CD4-positive, alpha-beta memory T cell (primary cell): Measurements from ENCODE around the gene TCF4. TPM values are rescaled to one million over a fixed set of nuclear protein-coding genes. Genes with fewer than 3 reads are reported as not detected.

Experiments
- CTCF ChIA-PET: fragments of 350-600 bp; sonication (Branson Sonifier 250); formaldehyde crosslinking; loops from one replicate; lab custom pipeline; 2021; ENCODE audit warnings: inconsistent platforms; ENCODE audit not compliant: partially characterized antibody; lab: Charles Lee
- POLR2A ChIA-PET: fragments of 350-600 bp; sonication (Branson Sonifier 250); formaldehyde crosslinking; loops from one replicate; lab custom pipeline; 2021; ENCODE audit not compliant: partially characterized antibody; lab: Charles Lee
- DNase-seq, 5 donors: peaks; one replicate each; pipeline versions ENCODE4 v3.0.0 to v3.0.0-alpha.2; 2020 to 2022; ENCODE audit warnings: mixed read lengths in 1 of 5
- H3K27ac ChIP-seq: one replicate; pipeline ENCODE4 v1.7.0; 2013; ENCODE audit warnings: low read depth, low read length
- H3K27me3 ChIP-seq: 2 replicates; pipeline ENCODE4 v1.7.0; 2013; ENCODE audit warnings: mild to moderate bottlenecking, low read length, moderate library complexity; ENCODE audit not compliant: insufficient read depth
- H3K36me3 ChIP-seq: 2 replicates; pipeline ENCODE4 v1.7.0; 2013; ENCODE audit warnings: mild to moderate bottlenecking, low read length, moderate library complexity; ENCODE audit not compliant: insufficient read depth
- H3K4me1 ChIP-seq: 2 replicates; pipeline ENCODE4 v1.7.0; 2013; ENCODE audit warnings: mild to moderate bottlenecking, low read length, moderate library complexity; ENCODE audit not compliant: insufficient read depth
- H3K4me3 ChIP-seq, 2 donors: one replicate each; pipeline ENCODE4 v1.7.0; 2013; ENCODE audit warnings: low read length in 2 of 2, mild to moderate bottlenecking in 1 of 2
- H3K9me3 ChIP-seq, 2 donors: one replicate each; pipeline ENCODE4 v1.7.0; 2013; ENCODE audit warnings: low read length in 2 of 2, control low read depth in 1 of 2; ENCODE audit not compliant: control insufficient read depth in 1 of 2
- H3K27ac Mint-ChIP-seq, 7 donors: one replicate each; pipeline ENCODE4 v1.8.0; 2020 to 2021; ENCODE audit warnings: mixed read lengths in 7 of 7, mild to moderate bottlenecking in 6 of 7, inconsistent platforms in 3 of 7, moderate library complexity in 3 of 7
- H3K27me3 Mint-ChIP-seq, 2 donors: one replicate each; pipeline ENCODE4 v1.8.0; 2020 to 2021; ENCODE audit warnings: mixed read lengths in 2 of 2
- H3K36me3 Mint-ChIP-seq, 2 donors: one replicate each; pipeline ENCODE4 v1.8.0; 2020 to 2021; ENCODE audit warnings: mixed read lengths in 2 of 2, inconsistent platforms in 1 of 2, mild to moderate bottlenecking in 1 of 2
- H3K4me1 Mint-ChIP-seq, 4 donors: one replicate each; pipeline ENCODE4 v1.8.0; 2020 to 2021; ENCODE audit warnings: mixed read lengths in 4 of 4, mild to moderate bottlenecking in 1 of 4
- H3K4me3 Mint-ChIP-seq, 8 donors: one replicate each; pipeline ENCODE4 v1.8.0; 2020 to 2021; ENCODE audit warnings: mixed read lengths in 8 of 8, mild to moderate bottlenecking in 7 of 8, moderate library complexity in 6 of 8, inconsistent platforms in 3 of 8
- H3K9me3 Mint-ChIP-seq, 8 donors: one replicate each; pipeline ENCODE4 v1.8.0; 2020 to 2021; ENCODE audit warnings: mixed read lengths in 8 of 8, mild to moderate bottlenecking in 5 of 8, inconsistent platforms in 3 of 8, moderate library complexity in 1 of 8
- intact Hi-C: fragments of 100-400 bp; cut with micrococcal nuclease; formaldehyde crosslinking; loops from one replicate; pipeline ENCODE4 v1.15.1; 2023
- polyA plus RNA-seq, 2 donors: library from polyadenylated mRNA; unstranded; fragments of 300-500 nt; fragmentation: Illumina TruSeq; gene quantifications; one replicate each; pipeline ENCODE4 v1.2.3, GENCODE V29; 2021
- total RNA-seq, 2 experiments: library from RNA; stranded (reverse); gene quantifications; one replicate each; pipeline ENCODE4 v1.2.3, GENCODE V29; 2021

TCF4 gene
- total and polyA plus RNA-seq, 4 experiments from 2014 or later: 0.11 to 2.2 (median 0.76) TPM

DNA sequence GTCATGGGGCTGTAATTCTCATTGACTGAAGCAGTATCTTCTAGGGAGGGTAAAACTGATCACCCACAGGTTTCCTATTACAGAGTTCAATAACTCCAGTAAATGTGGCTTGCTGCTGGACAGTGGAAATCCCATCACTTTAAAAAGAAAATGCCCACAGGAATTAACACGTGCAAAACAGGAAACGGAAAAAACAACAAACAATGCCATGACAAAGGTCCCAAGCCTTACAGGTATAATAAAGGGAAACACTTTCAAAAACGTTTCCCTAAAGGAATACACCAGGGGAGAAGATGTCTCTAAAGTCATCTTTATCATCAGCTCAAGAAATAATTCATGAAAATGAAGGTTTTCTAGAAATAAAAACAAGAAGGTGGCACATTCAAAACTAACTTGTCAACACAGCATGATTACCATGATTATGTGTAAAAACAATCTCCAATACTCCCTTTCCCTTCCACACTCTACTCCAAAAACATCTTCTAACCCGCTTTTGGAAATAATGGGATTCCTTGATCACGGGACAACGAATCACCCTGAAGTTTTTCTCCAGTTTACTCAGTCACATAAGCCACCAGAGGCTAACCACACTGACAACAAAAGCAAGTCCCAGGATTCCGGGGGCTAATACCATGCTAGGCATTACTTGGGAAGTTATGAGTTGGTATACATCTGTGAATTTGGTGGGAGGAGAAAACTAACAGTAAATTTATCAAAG is 167.9 kb downstream of the TCF4 start:
- H3K4me3 ChIP-seq: no peak overlapping the region
- H3K27ac Mint-ChIP-seq: no peak overlapping the region
- no peak for DNase-seq

DNA sequence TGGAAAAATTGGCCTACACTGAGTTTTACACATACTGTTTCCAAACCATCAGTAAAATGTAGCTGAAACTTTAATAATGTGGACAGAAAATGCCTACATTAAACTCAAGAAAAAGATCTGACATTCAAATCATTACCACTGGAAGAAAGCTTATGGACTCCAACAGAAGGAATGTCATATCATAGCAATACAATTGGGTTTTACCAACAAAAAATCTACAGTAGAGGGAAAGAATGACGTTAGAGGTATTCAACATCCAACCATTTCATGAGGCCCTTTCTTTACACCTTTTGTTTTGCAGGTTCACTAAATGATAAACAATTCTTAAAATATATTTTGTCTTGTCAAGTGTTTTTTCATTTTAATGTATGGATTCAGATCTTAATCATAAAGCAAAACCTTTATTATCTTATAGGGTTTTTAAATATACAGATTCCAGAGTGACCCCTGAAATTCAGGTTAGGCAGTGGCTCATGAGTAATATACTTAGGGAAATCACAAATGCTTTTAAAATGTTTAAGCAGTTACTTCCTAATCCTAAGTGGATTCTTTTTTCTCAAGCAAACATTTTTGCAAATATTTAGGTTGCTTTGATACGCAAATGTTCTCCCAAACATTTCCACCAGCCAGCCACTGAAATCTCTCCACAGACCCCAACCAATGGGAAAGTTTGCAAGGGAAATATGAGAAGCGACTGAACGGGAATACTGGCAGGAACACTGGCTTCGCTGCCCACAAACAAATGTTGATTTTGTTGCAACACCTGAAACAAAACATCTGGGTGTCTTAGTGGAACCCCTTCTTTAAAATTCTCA is 168.7 kb downstream of the TCF4 start:
- H3K9me3 Mint-ChIP-seq: peaks cover 0 to 4% (median 0%) of the 10 kb centered on the region in 8 donors
- peaks cover 0 to 4% of the 10 kb centered on the region in 2 donors for H3K27me3 Mint-ChIP-seq
- H3K4me1 Mint-ChIP-seq: peaks cover 0 to 5% (median under 1%) of the 10 kb centered on the region in 4 donors
- intact Hi-C loops: no loop called here
- H3K36me3 ChIP-seq: no peaks in the 10 kb centered on the region
- H3K36me3 Mint-ChIP-seq: no peaks in the 10 kb centered on the region
- H3K9me3 ChIP-seq: no peaks in the 10 kb centered on the region
- H3K27me3 ChIP-seq: no peaks in the 10 kb centered on the region
- DNase-seq: no peak
- ChIA-PET CTCF (no interaction called here), POLR2A (no interaction called here)
- no peak overlapping the region for H3K4me3 ChIP-seq
- no peak overlapping the region for H3K27ac ChIP-seq
- no peaks in the 10 kb centered on the region for H3K4me1 ChIP-seq
- no peak overlapping the region for H3K4me3 Mint-ChIP-seq
- no peak overlapping the region for H3K27ac Mint-ChIP-seq

More for the DNA sequence above, 167.9 kb downstream of the TCF4 start:
- H3K27ac ChIP-seq: no peak overlapping the region
- no peak overlapping the region for H3K4me3 Mint-ChIP-seq
- H3K4me1 ChIP-seq: no peaks in the 10 kb centered on the region
- peaks cover 0 to 5% (median under 1%) of the 10 kb centered on the region in 4 donors for H3K4me1 Mint-ChIP-seq
- H3K36me3 ChIP-seq: no peaks in the 10 kb centered on the region
- H3K9me3 Mint-ChIP-seq: peaks cover 0 to 4% (median under 1%) of the 10 kb centered on the region in 8 donors
- no peaks in the 10 kb centered on the region for H3K9me3 ChIP-seq
- POLR2A ChIA-PET: no interaction called here
- intact Hi-C loops: no loop called here
- CTCF ChIA-PET: no interaction called here
- no peaks in the 10 kb centered on the region for H3K27me3 ChIP-seq
- no peaks in the 10 kb centered on the region for H3K36me3 Mint-ChIP-seq
- peaks cover 0 to 4% of the 10 kb centered on the region in 2 donors for H3K27me3 Mint-ChIP-seq

DNA sequence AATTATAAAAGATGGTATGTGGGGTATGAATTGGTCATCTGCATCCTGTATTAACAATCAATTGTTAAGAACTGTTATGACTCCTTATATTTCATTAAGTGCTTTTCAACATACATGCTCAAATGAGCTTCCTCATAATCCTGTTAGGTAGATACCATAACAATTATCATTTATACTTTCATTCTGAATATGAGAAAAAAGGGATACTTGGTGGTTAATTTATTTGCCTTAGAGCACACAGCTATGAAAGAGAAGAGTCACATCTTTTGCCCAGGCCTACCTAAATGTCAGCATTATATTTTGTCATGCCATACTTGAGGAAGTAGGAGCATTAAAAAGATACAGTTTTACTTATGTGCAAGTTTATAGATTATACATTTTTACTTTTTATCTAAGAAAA is 169.6 kb downstream of the TCF4 start:
- DNase-seq: no peak
- intact Hi-C loops: no loop called here
- CTCF ChIA-PET: no interaction called here
- no peaks in the 10 kb centered on the region for H3K4me1 ChIP-seq
- POLR2A ChIA-PET: no interaction called here
- Mint-ChIP-seq H3K27me3 (peaks cover 0 to 4% of the 10 kb centered on the region in 2 donors), H3K27ac (no peak overlapping the region), H3K36me3 (no peaks in the 10 kb centered on the region), H3K4me1 (peaks cover 0 to 5% (median under 1%) of the 10 kb centered on the region in 4 donors), H3K9me3 (peaks cover 0 to 3% (median 0%) of the 10 kb centered on the region in 8 donors), H3K4me3 (no peak overlapping the region)
- no peaks in the 10 kb centered on the region for H3K36me3 ChIP-seq
- no peak overlapping the region for H3K27ac ChIP-seq
- no peak overlapping the region for H3K4me3 ChIP-seq
- H3K27me3 ChIP-seq: no peaks in the 10 kb centered on the region
- H3K9me3 ChIP-seq: no peaks in the 10 kb centered on the region

DNA sequence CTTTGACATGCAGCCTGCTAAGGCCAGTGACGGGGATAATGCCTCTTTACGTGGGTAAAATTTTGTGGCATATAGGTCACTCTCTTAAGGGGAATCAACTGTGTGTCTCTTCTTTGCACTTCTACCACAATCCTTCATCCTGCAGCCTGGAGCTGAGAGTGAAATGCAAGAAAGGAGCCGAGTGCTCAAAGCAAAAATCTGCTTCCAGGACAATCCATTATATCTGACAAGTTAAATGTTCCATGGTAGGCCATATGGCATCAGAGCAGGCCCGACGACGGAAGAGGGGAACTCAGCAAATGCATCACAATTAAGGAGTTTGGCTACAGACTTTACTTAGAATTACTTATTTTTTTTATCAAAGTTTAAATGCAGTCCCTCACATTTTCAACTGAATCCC is 171.2 kb downstream of the TCF4 start:
- H3K4me1 ChIP-seq: no peaks in the 10 kb centered on the region
- no peaks in the 10 kb centered on the region for H3K27me3 ChIP-seq
- no peaks in the 10 kb centered on the region for H3K36me3 ChIP-seq
- peaks cover 0 to 2% of the 10 kb centered on the region in 2 donors for H3K27me3 Mint-ChIP-seq
- no peak overlapping the region for H3K4me3 Mint-ChIP-seq
- no peak overlapping the region for H3K4me3 ChIP-seq
- H3K27ac Mint-ChIP-seq: no peak overlapping the region
- H3K9me3 ChIP-seq: no peaks in the 10 kb centered on the region
- ChIA-PET POLR2A (no interaction called here), CTCF (interaction anchor here (0.8 to 1.6 kb wide), 2 partner anchors 10 to 1175 kb away, joined by 3 to 5 read pairs; no protein-coding TSS in a partner anchor)
- peaks cover 0 to 5% (median under 1%) of the 10 kb centered on the region in 4 donors for H3K4me1 Mint-ChIP-seq
- intact Hi-C loops: no loop called here
- H3K9me3 Mint-ChIP-seq: no peaks in the 10 kb centered on the region
- H3K27ac ChIP-seq: no peak overlapping the region
- DNase-seq: no peak
- H3K36me3 Mint-ChIP-seq: no peaks in the 10 kb centered on the region

DNA sequence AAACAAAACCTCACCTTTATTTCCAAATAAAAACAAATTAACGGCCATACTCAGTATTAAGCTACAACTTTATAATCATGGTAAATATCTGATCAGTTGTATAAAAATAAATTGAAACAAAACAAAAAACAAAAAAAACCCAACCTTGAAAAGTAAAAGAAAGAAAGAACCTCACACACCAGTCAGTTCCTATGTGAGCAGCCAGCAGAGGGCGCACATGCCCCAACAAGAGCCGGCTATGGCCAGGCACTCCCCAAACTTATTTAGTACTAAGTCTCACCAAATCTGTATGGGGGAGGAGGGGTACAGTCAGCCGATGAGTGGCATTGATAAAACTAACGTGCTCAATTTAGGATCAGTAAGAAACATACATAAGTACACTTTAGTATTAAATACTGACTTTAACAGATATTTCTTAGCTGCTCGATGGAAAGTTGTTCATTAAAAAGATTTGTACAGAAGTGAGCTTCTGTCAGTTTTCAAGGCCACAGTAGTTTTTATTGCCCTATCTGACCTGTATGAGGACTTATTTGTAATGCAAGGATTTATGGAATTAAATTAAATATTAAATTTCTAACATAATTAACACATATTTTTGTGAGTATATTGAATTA is 172.6 kb downstream of the TCF4 start:
- no peaks in the 10 kb centered on the region for H3K9me3 ChIP-seq
- no peak overlapping the region for H3K4me3 Mint-ChIP-seq
- POLR2A ChIA-PET: no interaction called here
- peak; percentile 17 to 46 (median 38) for DNase-seq
- peaks cover 0 to 1% of the 10 kb centered on the region in 2 donors for H3K27me3 Mint-ChIP-seq
- H3K9me3 Mint-ChIP-seq: no peaks in the 10 kb centered on the region
- no peak overlapping the region for H3K4me3 ChIP-seq
- CTCF ChIA-PET: interaction anchor here (0.8 to 2.3 kb wide), 11 partner anchors 8 to 1177 kb away, joined by 3 to 8 read pairs (median 3); no protein-coding TSS in a partner anchor
- H3K36me3 Mint-ChIP-seq: no peaks in the 10 kb centered on the region
- intact Hi-C loops: no loop called here
- no peaks in the 10 kb centered on the region for H3K36me3 ChIP-seq
- no peaks in the 10 kb centered on the region for H3K4me1 ChIP-seq
- H3K27me3 ChIP-seq: no peaks in the 10 kb centered on the region
- H3K27ac Mint-ChIP-seq: no peak overlapping the region
- peaks cover 0 to 4% (median 0%) of the 10 kb centered on the region in 4 donors for H3K4me1 Mint-ChIP-seq
- H3K27ac ChIP-seq: no peak overlapping the region

GRCh38 chr18:55414475-55414874 is 173.5 kb downstream of the TCF4 start:
- intact Hi-C loops: no loop called here
- ChIA-PET CTCF (interaction anchor here (0.8 to 2.3 kb wide), 5 partner anchors 9 to 26 kb away, joined by 3 to 8 read pairs (median 4); no protein-coding TSS in a partner anchor), POLR2A (no interaction called here)
- Histone ChIP-seq H3K27me3 (no peaks in the 10 kb centered on the region), H3K36me3 (no peaks in the 10 kb centered on the region), H3K27ac (no peak overlapping the region), H3K9me3 (no peaks in the 10 kb centered on the region), H3K4me3 (no peak overlapping the region), H3K4me1 (no peaks in the 10 kb centered on the region)
- Mint-ChIP-seq H3K9me3 (peaks cover 0 to 3% (median 0%) of the 10 kb centered on the region in 8 donors), H3K4me3 (no peak overlapping the region), H3K4me1 (no peaks in the 10 kb centered on the region), H3K36me3 (no peaks in the 10 kb centered on the region), H3K27me3 (peaks cover 0 to 1% of the 10 kb centered on the region in 2 donors), H3K27ac (no peak overlapping the region)
- no peak for DNase-seq

DNA sequence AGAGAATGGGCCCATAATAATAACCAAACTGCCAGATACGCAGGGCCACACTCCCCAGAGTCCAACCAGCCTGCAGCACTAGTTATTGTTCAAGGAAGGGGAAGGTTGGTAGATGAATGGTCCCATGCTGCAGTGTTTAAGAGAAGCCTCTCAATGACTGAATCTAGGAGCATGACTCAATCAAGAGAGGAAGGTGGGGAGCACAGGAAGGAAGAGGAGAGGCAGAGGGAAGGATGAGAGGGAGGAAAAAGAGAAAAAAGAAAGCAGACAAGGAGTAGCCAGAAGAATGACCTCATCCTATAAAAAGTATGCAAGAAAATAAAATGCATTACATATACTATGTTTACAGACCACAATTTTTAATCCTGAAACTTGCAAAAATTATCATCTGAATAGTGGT is 174.5 kb downstream of the TCF4 start:
- H3K4me3 ChIP-seq: no peak overlapping the region
- H3K27me3 ChIP-seq: no peaks in the 10 kb centered on the region
- POLR2A ChIA-PET: no interaction called here
- Mint-ChIP-seq H3K27ac (no peak overlapping the region), H3K9me3 (peaks cover 0 to 3% (median 0%) of the 10 kb centered on the region in 8 donors), H3K27me3 (peaks cover 0 to 1% of the 10 kb centered on the region in 2 donors), H3K4me3 (no peak overlapping the region), H3K36me3 (no peaks in the 10 kb centered on the region), H3K4me1 (no peaks in the 10 kb centered on the region)
- intact Hi-C loops: no loop called here
- DNase-seq: no peak
- CTCF ChIA-PET: no interaction called here
- no peaks in the 10 kb centered on the region for H3K4me1 ChIP-seq
- H3K27ac ChIP-seq: no peak overlapping the region
- H3K9me3 ChIP-seq: no peaks in the 10 kb centered on the region
- H3K36me3 ChIP-seq: no peaks in the 10 kb centered on the region
